MCF 10A (cell line): ENCODE results near the gene PTPRN2. TPM values are rescaled to one million over a fixed set of nuclear protein-coding genes. Genes with fewer than 3 reads are reported as not detected.

Source experiments
- BruUV-seq: library from RNA; stranded (reverse); fragments of 400-500 nt; replicated peaks from 2 replicates; lab custom pipeline; 2021; lab: Mats Ljungman, UMichigan
- CTCF ChIA-PET: fragments of 300-600 bp; sonication (Branson Sonifier 250); formaldehyde crosslinking; extraction: SDS; loops from one replicate; lab custom pipeline; 2021; ENCODE audit warnings: antibody characterized with exemption, inconsistent platforms; lab: Yijun Ruan, JAX
- POLR2A ChIA-PET: fragments of 300-600, 350-650 bp; sonication (Branson Sonifier 250); formaldehyde crosslinking; extraction: SDS; loops from one replicate; lab custom pipeline; 2020; ENCODE audit warnings: antibody characterized with exemption, inconsistent platforms; lab: Yijun Ruan, JAX
- DNase-seq: peaks from one replicate; pipeline ENCODE4 v3.0.0-alpha.2; 2018; ENCODE audit not compliant: unreplicated experiment
- H3K27ac Mint-ChIP-seq: one replicate; pipeline ENCODE4 v1.8.0; 2022; ENCODE audit warnings: mild to moderate bottlenecking, low read depth, mixed read lengths; ENCODE audit not compliant: unreplicated experiment
- H3K27me3 Mint-ChIP-seq: one replicate; pipeline ENCODE4 v1.8.0; 2022; ENCODE audit warnings: mixed read lengths; ENCODE audit not compliant: insufficient read depth, unreplicated experiment
- H3K36me3 Mint-ChIP-seq: one replicate; pipeline ENCODE4 v1.8.0; 2022; ENCODE audit warnings: mild to moderate bottlenecking, moderate library complexity, mixed read lengths; ENCODE audit not compliant: insufficient read depth, unreplicated experiment
- H3K4me1 Mint-ChIP-seq: one replicate; pipeline ENCODE4 v1.8.0; 2022; ENCODE audit warnings: mixed read lengths; ENCODE audit not compliant: insufficient read depth, unreplicated experiment
- H3K4me3 Mint-ChIP-seq: one replicate; pipeline ENCODE4 v1.8.0; 2022; ENCODE audit warnings: mild to moderate bottlenecking, moderate library complexity, mixed read lengths; ENCODE audit not compliant: unreplicated experiment
- H3K9me3 Mint-ChIP-seq: one replicate; pipeline ENCODE4 v1.8.0; 2022; ENCODE audit warnings: mixed read lengths; ENCODE audit not compliant: unreplicated experiment
- CTCF ChIP-seq: fragments of 200-600 bp; IDR thresholded peaks from one replicate; pipeline ENCODE4 v1.8.0; 2022; ENCODE audit warnings: antibody characterized with exemption, mild to moderate bottlenecking; ENCODE audit not compliant: unreplicated experiment
- intact Hi-C: fragments of 100-400 bp; cut with micrococcal nuclease; formaldehyde crosslinking; loops from 2 replicates; pipeline ENCODE4 v1.14.1; 2022
- total RNA-seq: library from RNA; stranded (reverse); gene quantifications from 2 replicates; pipeline ENCODE4 v1.2.3, GENCODE V29; 2022

PTPRN2 gene
- total RNA-seq, 1 experiment from 2014 or later, result 4.5 TPM

GRCh38 chr7:158362001-158362400, 225.6 kb downstream of the PTPRN2 start:
- DNase-seq, result no peak
- BruUV-seq, result no TSS peak
- H3K36me3 Mint-ChIP-seq, result no peaks in the 10 kb centered on the region
- H3K27ac Mint-ChIP-seq, result no peak overlapping the region
- POLR2A ChIA-PET, result no interaction called here
- intact Hi-C loops, result no loop called here
- no peaks in the 10 kb centered on the region for H3K9me3 Mint-ChIP-seq
- no peak overlapping the region for H3K4me3 Mint-ChIP-seq
- H3K4me1 Mint-ChIP-seq, result no peaks in the 10 kb centered on the region
- no peaks in the 10 kb centered on the region for H3K27me3 Mint-ChIP-seq
- CTCF ChIA-PET, result no interaction called here
- no peak for TF ChIP-seq CTCF

- POLR2A ChIA-PET, result no interaction called here
- intact Hi-C loops, result no loop called here
- Mint-ChIP-seq H3K36me3 (no peaks in the 10 kb centered on the region), H3K4me1 (no peaks in the 10 kb centered on the region), H3K9me3 (no peaks in the 10 kb centered on the region), H3K27me3 (no peaks in the 10 kb centered on the region), H3K4me3 (no peak overlapping the region), H3K27ac (no peak overlapping the region)
- no TSS peak for BruUV-seq
- no peak for TF ChIP-seq CTCF
- CTCF ChIA-PET, result no interaction called here
- DNase-seq, result no peak
Observed at GRCh38 chr7:158361326-158361946, 226.2 kb downstream of the PTPRN2 start.

GRCh38 chr7:158358926-158359645, 228.5 kb downstream of the PTPRN2 start:
- Mint-ChIP-seq H3K36me3 (no peaks in the 10 kb centered on the region), H3K27ac (no peak overlapping the region), H3K27me3 (peaks cover 10% of the 10 kb centered on the region), H3K9me3 (peaks cover 7% of the 10 kb centered on the region), H3K4me1 (no peaks in the 10 kb centered on the region), H3K4me3 (no peak overlapping the region)
- intact Hi-C loops, result no loop called here
- CTCF ChIA-PET, result interaction anchor here (0.6 kb wide), 2 partner anchors 13 to 22 kb away, joined by 3 read pairs; no protein-coding TSS in a partner anchor
- POLR2A ChIA-PET, result no interaction called here
- BruUV-seq, result no TSS peak
- TF ChIP-seq CTCF, result no peak
- no peak for DNase-seq
